Measurements from ENCODE around the gene PDHA2. TPM values are rescaled to one million over a fixed set of nuclear protein-coding genes. Genes with fewer than 3 reads are reported as not detected.

The PDHA2 gene
- polyA plus RNA-seq, 3 donors, result not detected

DNA sequence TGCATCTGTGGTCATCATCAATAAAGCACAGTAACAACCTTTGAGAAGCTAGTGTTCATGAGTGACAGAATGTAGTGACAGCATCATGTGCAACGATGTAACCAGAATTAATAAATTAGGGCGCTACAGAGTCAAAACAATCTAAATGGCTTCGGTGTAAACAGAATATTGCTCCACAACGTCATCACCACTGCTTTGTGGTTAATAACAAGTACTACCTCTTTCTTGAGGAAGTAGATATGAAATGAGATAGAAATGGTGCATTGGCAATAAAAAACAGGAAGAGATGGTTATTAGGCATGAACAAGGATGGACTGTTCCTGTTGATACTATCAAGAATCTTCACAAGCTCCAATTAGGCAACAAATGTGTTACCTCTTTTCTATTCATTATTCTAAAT is 8.7 kb upstream of the PDHA2 start:
- H3K79me2 ChIP-seq (ENCODE audit: insufficient read depth, low read length), result no peaks in the 10 kb centered on the region
- Mint-ChIP-seq H3K9me3 (no peaks in the 10 kb centered on the region), H3K4me3 (no peak overlapping the region), H3K27ac (no peak overlapping the region), H3K27me3 (ENCODE audit: low read depth in 3 of 3) (no peaks in the 10 kb centered on the region), H3K36me3 (no peaks in the 10 kb centered on the region), H3K4me1 (peaks cover 3% of the 10 kb centered on the region)
- H4K20me1 ChIP-seq (ENCODE audit: insufficient read depth, low read length), result no peaks in the 10 kb centered on the region
- no CpG with 5 or more reads among the region's 4 CpGs for WGBS (ENCODE audit: insufficient coverage)
- no peaks in the 10 kb centered on the region for H3K27me3 ChIP-seq (ENCODE audit: control insufficient read depth in 2 of 2, insufficient read depth in 2 of 2, low read length in 2 of 2)
- no peaks in the 10 kb centered on the region for H3K36me3 ChIP-seq (replicated peaks in 1 of 2; ENCODE audit: control insufficient read depth in 1 of 2, insufficient read depth in 2 of 2, low read length in 2 of 2)
- H3K9ac ChIP-seq (ENCODE audit: insufficient read depth, low read length, poor library complexity, severe bottlenecking), result no peak overlapping the region
- no peak overlapping the region for H2AFZ ChIP-seq (ENCODE audit: insufficient read depth, low read depth, low read length, poor library complexity, severe bottlenecking)
- no peaks in the 10 kb centered on the region for H3K9me3 ChIP-seq (replicated peaks in 1 of 2; ENCODE audit: control insufficient read depth in 1 of 2, insufficient read depth in 1 of 2, low read length in 2 of 2)
- TF ChIP-seq, protein P1, sequence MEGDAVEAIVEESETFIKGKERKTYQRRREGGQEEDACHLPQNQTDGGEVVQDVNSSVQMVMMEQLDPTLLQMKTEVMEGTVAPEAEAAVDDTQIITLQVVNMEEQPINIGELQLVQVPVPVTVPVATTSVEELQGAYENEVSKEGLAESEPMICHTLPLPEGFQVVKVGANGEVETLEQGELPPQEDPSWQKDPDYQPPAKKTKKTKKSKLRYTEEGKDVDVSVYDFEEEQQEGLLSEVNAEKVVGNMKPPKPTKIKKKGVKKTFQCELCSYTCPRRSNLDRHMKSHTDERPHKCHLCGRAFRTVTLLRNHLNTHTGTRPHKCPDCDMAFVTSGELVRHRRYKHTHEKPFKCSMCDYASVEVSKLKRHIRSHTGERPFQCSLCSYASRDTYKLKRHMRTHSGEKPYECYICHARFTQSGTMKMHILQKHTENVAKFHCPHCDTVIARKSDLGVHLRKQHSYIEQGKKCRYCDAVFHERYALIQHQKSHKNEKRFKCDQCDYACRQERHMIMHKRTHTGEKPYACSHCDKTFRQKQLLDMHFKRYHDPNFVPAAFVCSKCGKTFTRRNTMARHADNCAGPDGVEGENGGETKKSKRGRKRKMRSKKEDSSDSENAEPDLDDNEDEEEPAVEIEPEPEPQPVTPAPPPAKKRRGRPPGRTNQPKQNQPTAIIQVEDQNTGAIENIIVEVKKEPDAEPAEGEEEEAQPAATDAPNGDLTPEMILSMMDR (IDR thresholded peaks at IDR 0.05), result no peak
- no peak overlapping the region for H3K27ac ChIP-seq (ENCODE audit: low read depth in 1 of 2, low read length in 2 of 2)
- DNase-seq, result peak in 2 of 3 donors; percentile 2 to 9
- H3K4me3 ChIP-seq (replicated peaks in 1 of 3; ENCODE audit: low read depth in 2 of 3, low read length in 3 of 3), result no peak overlapping the region
- no peak overlapping the region for H3K4me2 ChIP-seq (replicated peaks; ENCODE audit: extremely low read depth, low read length, poor library complexity, severe bottlenecking)
- intact Hi-C loops (cut with micrococcal nuclease), result no loop called here
- H3K4me1 ChIP-seq (ENCODE audit: control insufficient read depth in 1 of 2, insufficient read depth in 2 of 2, low read length in 2 of 2), result no peaks in the 10 kb centered on the region

DNA sequence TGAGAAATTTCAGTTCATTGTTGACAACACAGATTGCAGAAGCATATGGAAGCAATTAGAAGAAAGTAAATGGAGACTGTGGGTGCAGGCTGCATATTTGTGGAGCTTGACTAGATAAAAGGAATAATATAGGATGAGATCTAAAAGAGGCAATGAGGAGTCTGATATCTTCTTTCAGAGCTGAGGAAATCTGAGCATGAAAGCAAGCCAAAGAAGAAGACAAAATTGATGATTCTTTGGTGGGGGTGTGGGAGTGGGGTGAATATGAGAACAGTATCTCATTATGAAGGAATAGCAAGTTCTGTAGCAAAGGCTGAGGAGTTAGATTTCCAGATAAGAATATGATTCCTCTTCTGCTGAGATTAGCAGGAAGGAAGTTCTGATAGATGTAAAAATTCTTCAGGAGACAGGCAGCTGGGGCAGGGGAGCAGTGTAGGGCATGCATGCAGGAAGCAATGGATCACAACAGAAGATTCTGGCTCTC is 6.1 kb upstream of the PDHA2 start:
- Histone ChIP-seq H2AFZ (ENCODE audit: insufficient read depth, low read depth, low read length, poor library complexity, severe bottlenecking) (no peak overlapping the region), H3K27ac (ENCODE audit: low read depth in 1 of 2, low read length in 2 of 2) (no peak overlapping the region), H3K4me2 (replicated peaks; ENCODE audit: extremely low read depth, low read length, poor library complexity, severe bottlenecking) (no peak overlapping the region), H3K4me1 (ENCODE audit: control insufficient read depth in 1 of 2, insufficient read depth in 2 of 2, low read length in 2 of 2) (no peaks in the 10 kb centered on the region), H3K79me2 (ENCODE audit: insufficient read depth, low read length) (no peaks in the 10 kb centered on the region), H3K36me3 (replicated peaks in 1 of 2; ENCODE audit: control insufficient read depth in 1 of 2, insufficient read depth in 2 of 2, low read length in 2 of 2) (no peaks in the 10 kb centered on the region), H3K9ac (ENCODE audit: insufficient read depth, low read length, poor library complexity, severe bottlenecking) (no peak overlapping the region), H4K20me1 (ENCODE audit: insufficient read depth, low read length) (no peaks in the 10 kb centered on the region), H3K4me3 (replicated peaks in 1 of 3; ENCODE audit: low read depth in 2 of 3, low read length in 3 of 3) (no peak overlapping the region), H3K27me3 (ENCODE audit: control insufficient read depth in 2 of 2, insufficient read depth in 2 of 2, low read length in 2 of 2) (no peaks in the 10 kb centered on the region), H3K9me3 (replicated peaks in 1 of 2; ENCODE audit: control insufficient read depth in 1 of 2, insufficient read depth in 1 of 2, low read length in 2 of 2) (no peaks in the 10 kb centered on the region)
- Mint-ChIP-seq H3K27me3 (ENCODE audit: low read depth in 3 of 3) (no peaks in the 10 kb centered on the region), H3K9me3 (no peaks in the 10 kb centered on the region), H3K4me1 (peaks cover 3% of the 10 kb centered on the region), H3K27ac (no peak overlapping the region), H3K36me3 (no peaks in the 10 kb centered on the region), H3K4me3 (no peak overlapping the region)
- intact Hi-C loops (cut with micrococcal nuclease), result no loop called here
- TF ChIP-seq, protein P1 (IDR thresholded peaks at IDR 0.05), result no peak
- no peak for DNase-seq

Data from CD14-positive monocyte (primary cell).